Adrenal gland (tissue), 12 donors: ENCODE measurements around the gene DENND6B. TPM values are rescaled to one million over a fixed set of nuclear protein-coding genes. Genes with fewer than 3 reads are reported as not detected.

Source experiments
- DNase-seq, 7 donors: peaks; one replicate each; pipeline ENCODE4 v3.0.0-alpha.2; 2019 to 2020
- H3K27ac ChIP-seq, 5 donors: fragments of 200-600 bp; sonication (generic) in 4 of 5; 1 replicate in 3 of 5; 2 replicates in 2 of 5; pipeline versions ENCODE4 v1.5.1 to v1.8.0; 2016 to 2020; ENCODE audit warnings: mild to moderate bottlenecking in 1 of 5
- H3K27me3 ChIP-seq: fragments of 200-600 bp; 2 replicates; pipeline ENCODE4 v1.8.0; 2021
- H3K36me3 ChIP-seq, 2 donors: fragments of 200-600 bp; replicated peaks in 1 of 2; 1 replicate in 1 of 2; 2 replicates in 1 of 2; pipeline versions ENCODE4 v1.5.1 to v1.8.0; 2018 to 2022
- H3K4me1 ChIP-seq, 2 donors: fragments of 200-600 bp; replicated peaks in 1 of 2; 1 replicate in 1 of 2; 2 replicates in 1 of 2; pipeline versions ENCODE4 v1.5.1 to v1.8.0; 2018 to 2021
- H3K4me3 ChIP-seq, 4 donors: fragments of 200-600 bp; sonication (generic) in 3 of 4; one replicate each; pipeline ENCODE4 v1.5.1; 2016 to 2018
- H3K9me3 ChIP-seq, 3 donors: fragments of 200-600 bp; sonication (generic) in 1 of 3; replicated peaks in 1 of 3; 1 replicate in 2 of 3; 2 replicates in 1 of 3; pipeline versions ENCODE4 v1.5.1 to v1.8.0; 2016 to 2021
- POLR2A ChIP-seq, 2 donors: fragments of 450-650 bp; IDR thresholded peaks; one replicate each; pipeline ENCODE4 v1.6.1; 2017; ENCODE audit warnings: antibody characterized with exemption in 2 of 2, mild to moderate bottlenecking in 2 of 2, moderate library complexity in 1 of 2
- WGBS, 4 donors: extraction: QIAGEN DNeasy Blood & Tissue Kit in 2 of 4; methylation state at CpG; one replicate each; pipeline versions ENCODE4 v1.1.5 to v1.1.7; 2013 to 2017; 5-methylcytosine and 5-hydroxymethylcytosine counted together
- intact Hi-C, 2 donors: fragments of 100-400 bp; cut with DNase I; formaldehyde crosslinking; loops; one replicate each; pipeline versions ENCODE4 v1.14.1 to v1.15.0; 2022 to 2023
- polyA plus RNA-seq, 3 donors: library from polyadenylated mRNA; stranded (reverse); fragments of 200-250 nt in 2 of 3; fragments of 350-450 nt in 1 of 3; fragmentation: Illumina TruSeq in 1 of 3; extraction: RNeasy Lipid Tissue Mini Kit (QIAGEN cat#74804) in 1 of 3; gene quantifications; one replicate each; pipeline ENCODE4 v1.2.3, GENCODE V29; 2013 to 2014
- total RNA-seq, 9 donors: library from RNA; depleted of rRNA in 4 of 9; stranded (reverse); fragments of >200 nt in 4 of 9; fragments of 120-200 nt in 1 of 9; fragmentation: NEBNext Ultra II Directional in 1 of 9; extraction: Animal tissue kit (Norgen Biotek cat#: 25700) in 1 of 9; gene quantifications; one replicate each; pipeline versions ENCODE4 v1.1.0 to v1.2.4, GENCODE V29; 2013 to 2023
- TF ChIP-seq, protein P1 (sequence below), 6 experiments: fragments of 450-650 bp in 4 of 6; fragments of 200-600 bp in 2 of 6; sonication (generic) in 1 of 6; IDR thresholded peaks; 1 replicate in 5 of 6; 2 replicates in 1 of 6; pipeline versions ENCODE4 v1.5.1 to v1.8.0; 2016 to 2021; ENCODE audit warnings: antibody characterized with exemption in 6 of 6, mild to moderate bottlenecking in 2 of 6, moderate library complexity in 1 of 6
- donor health status: healthy with polysubstance abuse.
- donor health status: Bipolar disorder and iron deficiency.
- donor health status: DM: yes; HTN: yes; CAD: no.
- donor health status: DM: no; HTN: no; CAD: no.
- donor health status: DM: no; HTN: no; CAD: no.
- donor health status: DM: yes; HTN: yes; CAD: no.

Gene DENND6B
- total and polyA plus RNA-seq, 12 donors, result 1.8 to 32.7 (median 8.9) TPM

DNA sequence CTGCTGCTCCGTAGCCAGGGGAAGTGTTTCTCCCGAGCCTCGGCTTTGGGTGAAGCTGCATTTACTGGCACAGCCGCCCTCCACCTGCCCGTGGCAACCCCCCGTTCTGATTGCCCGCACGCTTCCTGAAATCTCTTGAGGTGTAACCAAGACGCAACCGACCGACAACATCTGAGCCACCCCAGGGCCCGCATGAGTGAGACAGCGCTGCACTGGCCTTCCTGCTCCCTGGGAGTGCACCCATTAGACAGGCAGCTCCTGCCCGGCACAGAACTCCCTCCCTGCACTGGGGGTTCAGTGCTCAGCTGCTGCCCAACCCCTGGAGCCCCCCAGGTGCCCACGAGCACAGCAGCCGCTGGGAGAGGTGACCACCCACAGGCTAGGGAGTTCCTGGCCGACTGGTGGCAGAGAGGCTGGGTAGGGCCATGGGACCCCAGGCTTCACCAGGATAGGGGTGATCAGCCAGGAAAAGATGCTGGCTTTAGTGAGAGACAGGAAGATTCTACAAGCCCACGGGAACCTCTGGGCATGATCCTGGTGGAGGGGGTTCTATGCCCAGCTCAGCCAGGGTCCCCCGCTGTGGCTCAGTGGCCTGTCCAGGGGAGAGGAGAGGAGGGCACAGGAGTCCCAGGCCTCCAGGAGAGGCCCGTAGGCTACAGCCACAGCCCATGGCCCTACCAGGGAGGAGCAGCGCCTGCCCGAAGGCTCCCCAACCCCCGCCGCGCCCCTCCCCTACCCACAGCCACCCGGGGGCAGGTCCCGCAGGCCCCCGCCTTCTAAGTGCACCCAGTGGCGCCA lies 34.0 kb downstream of the DENND6B start:
- WGBS, 4 donors, result 50 to 83% (median 56%) methylated on average over 10 to 29 of the region's 29 CpGs
- no peak for DNase-seq
- intact Hi-C loops, result no loop called here
- Histone ChIP-seq H3K9me3 (no peaks in the 10 kb centered on the region), H3K36me3 (peaks cover 0 to 28% of the 10 kb centered on the region in 2 donors), H3K27ac (peak overlapping the region in 4 of 5 donors; percentile 37 to 91 (median 59)), H3K4me1 (peaks cover 39 to 48% of the 10 kb centered on the region in 2 donors), H3K27me3 (no peaks in the 10 kb centered on the region), H3K4me3 (peak overlapping the region in 1 of 4 donors; percentile 19)
- TF ChIP-seq, protein P1, sequence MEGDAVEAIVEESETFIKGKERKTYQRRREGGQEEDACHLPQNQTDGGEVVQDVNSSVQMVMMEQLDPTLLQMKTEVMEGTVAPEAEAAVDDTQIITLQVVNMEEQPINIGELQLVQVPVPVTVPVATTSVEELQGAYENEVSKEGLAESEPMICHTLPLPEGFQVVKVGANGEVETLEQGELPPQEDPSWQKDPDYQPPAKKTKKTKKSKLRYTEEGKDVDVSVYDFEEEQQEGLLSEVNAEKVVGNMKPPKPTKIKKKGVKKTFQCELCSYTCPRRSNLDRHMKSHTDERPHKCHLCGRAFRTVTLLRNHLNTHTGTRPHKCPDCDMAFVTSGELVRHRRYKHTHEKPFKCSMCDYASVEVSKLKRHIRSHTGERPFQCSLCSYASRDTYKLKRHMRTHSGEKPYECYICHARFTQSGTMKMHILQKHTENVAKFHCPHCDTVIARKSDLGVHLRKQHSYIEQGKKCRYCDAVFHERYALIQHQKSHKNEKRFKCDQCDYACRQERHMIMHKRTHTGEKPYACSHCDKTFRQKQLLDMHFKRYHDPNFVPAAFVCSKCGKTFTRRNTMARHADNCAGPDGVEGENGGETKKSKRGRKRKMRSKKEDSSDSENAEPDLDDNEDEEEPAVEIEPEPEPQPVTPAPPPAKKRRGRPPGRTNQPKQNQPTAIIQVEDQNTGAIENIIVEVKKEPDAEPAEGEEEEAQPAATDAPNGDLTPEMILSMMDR (IDR thresholded peaks at IDR 0.05), result no peak
- TF ChIP-seq POLR2A (IDR thresholded peaks at IDR 0.05), result no peak

DNA sequence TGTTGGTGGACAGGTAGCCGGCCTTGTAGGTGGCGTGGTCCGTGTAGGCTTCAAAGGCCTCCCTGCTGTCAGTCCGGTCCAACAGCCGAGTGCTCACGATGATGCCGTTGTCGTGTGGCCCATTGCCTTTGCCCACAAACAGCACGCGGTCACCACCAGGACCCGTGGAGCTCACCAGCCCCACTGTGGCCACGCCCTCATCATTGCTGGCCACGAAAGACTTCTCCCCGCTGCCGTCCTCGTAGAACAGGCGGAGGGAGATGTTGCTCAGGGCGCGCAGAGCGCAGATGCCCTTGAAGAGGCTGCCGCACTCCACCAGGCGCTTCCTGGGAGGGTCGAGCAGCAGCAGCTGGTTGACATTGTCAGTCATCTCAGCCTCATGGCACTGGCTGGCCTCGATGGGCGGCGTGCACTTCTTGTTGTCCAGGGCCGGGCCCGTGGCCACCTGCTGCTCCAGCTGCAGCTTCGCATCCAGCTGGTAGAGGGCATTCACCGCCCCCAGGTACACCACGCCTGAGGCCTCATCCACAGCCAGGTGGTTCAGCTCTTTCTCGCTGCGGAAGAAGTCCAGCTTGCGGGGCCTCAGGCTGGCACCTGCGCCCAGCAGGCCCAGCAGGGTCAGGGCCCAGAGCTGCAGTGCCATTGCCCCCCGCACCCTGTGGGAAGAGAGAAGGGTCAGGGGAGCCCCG lies 36.7 kb downstream of the DENND6B start:
- Histone ChIP-seq H3K27me3 (no peaks in the 10 kb centered on the region), H3K9me3 (no peaks in the 10 kb centered on the region), H3K27ac (no peak overlapping the region), H3K4me1 (peaks cover 20 to 27% of the 10 kb centered on the region in 2 donors), H3K36me3 (peaks cover 0 to 51% of the 10 kb centered on the region in 2 donors), H3K4me3 (no peak overlapping the region)
- no peak for DNase-seq
- no peak for TF ChIP-seq POLR2A (IDR thresholded peaks at IDR 0.05)
- TF ChIP-seq, protein P1 (IDR thresholded peaks at IDR 0.05), result no peak
- WGBS, 4 donors, result 90 to 94% (median 92%) methylated on average over 21 to 37 of the region's 37 CpGs
- intact Hi-C loops, result no loop called here

DNA sequence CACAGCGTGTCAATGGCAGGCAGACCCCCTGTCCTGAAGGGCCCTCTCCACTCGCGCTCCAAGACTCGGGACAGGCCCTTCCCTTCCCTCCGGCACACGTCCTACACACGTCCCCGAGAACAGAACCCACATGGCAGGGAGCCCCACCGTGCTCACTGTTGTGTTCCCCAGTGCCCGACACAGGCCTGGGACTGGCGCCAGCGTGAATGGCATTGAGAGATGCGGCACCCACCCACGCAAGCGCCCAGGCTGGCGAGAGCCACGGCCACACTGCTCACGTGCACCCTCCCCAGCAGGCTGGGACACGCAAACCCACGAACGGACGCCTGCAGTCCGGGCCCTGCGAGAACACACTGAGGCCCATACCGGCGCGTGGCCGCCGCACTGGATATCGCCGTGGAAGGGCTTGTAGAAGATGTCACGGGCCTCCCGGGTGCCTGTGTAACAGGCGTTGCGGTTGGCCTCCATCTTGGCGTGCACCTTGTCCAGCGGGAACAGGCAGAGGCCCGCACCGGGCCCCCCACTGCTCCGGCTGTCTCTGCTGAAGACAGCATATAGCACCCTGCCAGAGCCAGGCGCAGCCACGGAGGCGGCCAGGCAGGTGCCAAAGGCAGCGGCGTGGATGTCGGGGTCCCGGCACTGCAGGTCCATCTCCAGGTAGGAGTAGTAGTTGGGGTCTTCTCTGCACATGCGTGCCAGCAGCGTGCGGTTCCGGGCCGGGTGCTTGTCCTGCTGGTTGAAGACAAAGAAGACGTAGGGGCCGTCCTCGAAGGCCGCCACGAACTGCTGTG lies 37.5 kb downstream of the DENND6B start:
- intact Hi-C loops, result no loop called here
- H3K4me1 ChIP-seq, result peaks cover 20 to 21% of the 10 kb centered on the region in 2 donors
- H3K27ac ChIP-seq, result no peak overlapping the region
- H3K36me3 ChIP-seq, result peaks cover 0 to 57% of the 10 kb centered on the region in 2 donors
- TF ChIP-seq, protein P1 (IDR thresholded peaks at IDR 0.05), result no peak
- TF ChIP-seq POLR2A (IDR thresholded peaks at IDR 0.05), result no peak
- no peaks in the 10 kb centered on the region for H3K9me3 ChIP-seq
- H3K4me3 ChIP-seq, result no peak overlapping the region
- no peaks in the 10 kb centered on the region for H3K27me3 ChIP-seq
- no peak for DNase-seq
- WGBS, 4 donors, result 79 to 92% (median 83%) methylated on average over 26 to 57 of the region's 57 CpGs

DNA sequence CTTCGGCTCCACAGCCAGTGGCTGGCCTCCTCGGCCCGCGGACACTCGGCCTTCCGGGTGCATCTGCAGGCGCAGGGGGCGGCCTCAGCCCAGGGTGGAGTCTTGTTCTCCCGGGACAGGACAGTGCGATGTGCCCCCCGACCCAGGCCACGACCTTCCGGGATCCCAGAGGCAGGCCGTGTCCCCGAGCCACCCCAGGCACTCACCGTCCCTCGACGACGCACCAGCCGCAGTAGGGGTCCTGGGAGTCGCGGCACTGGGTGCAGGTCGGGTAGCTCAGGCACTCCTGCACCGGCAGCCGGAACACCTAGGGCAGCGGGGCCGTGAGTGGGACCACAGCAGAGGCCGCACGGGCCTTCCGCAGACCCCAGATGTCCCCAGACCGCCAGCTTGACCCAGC lies 39.1 kb downstream of the DENND6B start:
- WGBS, 4 donors, result 94 to 95% methylated on average over 31 of the region's 31 CpGs; no CpG with 5 or more reads in 2 of the 4 donors
- Histone ChIP-seq H3K9me3 (no peaks in the 10 kb centered on the region), H3K27me3 (no peaks in the 10 kb centered on the region), H3K4me1 (peaks cover 6 to 8% of the 10 kb centered on the region in 2 donors), H3K27ac (no peak overlapping the region), H3K4me3 (no peak overlapping the region), H3K36me3 (peaks cover 0 to 72% of the 10 kb centered on the region in 2 donors)
- DNase-seq, result no peak
- intact Hi-C loops, result no loop called here
- TF ChIP-seq, protein P1 (IDR thresholded peaks at IDR 0.05), result no peak
- no peak for TF ChIP-seq POLR2A (IDR thresholded peaks at IDR 0.05)
